GM23248 (cell line): ENCODE data around the gene ZNF76. TPM values are rescaled to one million over a fixed set of nuclear protein-coding genes. Genes with fewer than 3 reads are reported as not detected.

ENCODE experiments used
- DNase-seq: peaks from one replicate; pipeline ENCODE4 v3.0.0-alpha.2; 2015
- H2AFZ ChIP-seq: fragments of 200-600 bp; sonication (generic); 2 replicates; pipeline ENCODE4 v1.6.1; 2016; ENCODE audit warnings: antibody characterized with exemption
- H3F3A ChIP-seq: fragments of 200-600 bp; sonication (generic); 2 replicates; pipeline ENCODE4 v1.6.1; 2016; ENCODE audit warnings: mild to moderate bottlenecking, antibody characterized with exemption, mixed run types; ENCODE audit not compliant: insufficient read depth
- H3K27ac ChIP-seq: fragments of 200-600 bp; sonication (generic); 2 replicates; pipeline ENCODE4 v1.5.1; 2016; ENCODE audit warnings: mild to moderate bottlenecking
- H3K27me3 ChIP-seq: fragments of 200-600 bp; sonication (generic); replicated peaks from 2 replicates; pipeline ENCODE4 v1.6.1; 2016; ENCODE audit warnings: mild to moderate bottlenecking; ENCODE audit not compliant: insufficient read depth
- H3K36me3 ChIP-seq: fragments of 200-600 bp; sonication (generic); 2 replicates; pipeline ENCODE4 v1.6.1; 2016; ENCODE audit warnings: low read depth, mild to moderate bottlenecking
- H3K4me1 ChIP-seq: fragments of 200-600 bp; sonication (generic); 2 replicates; pipeline ENCODE4 v1.6.1; 2016; ENCODE audit warnings: mild to moderate bottlenecking; ENCODE audit not compliant: insufficient read depth
- H3K4me2 ChIP-seq: fragments of 200-600 bp; sonication (generic); one replicate; pipeline ENCODE4 v1.6.1; 2016; ENCODE audit warnings: mild to moderate bottlenecking; ENCODE audit not compliant: unreplicated experiment
- H3K4me3 ChIP-seq: fragments of 200-600 bp; sonication (generic); 2 replicates; pipeline ENCODE4 v1.5.1; 2016; ENCODE audit warnings: mild to moderate bottlenecking
- H3K79me2 ChIP-seq: fragments of 200-600 bp; sonication (generic); 2 replicates; pipeline ENCODE4 v1.6.1; 2016; ENCODE audit warnings: mild to moderate bottlenecking; ENCODE audit not compliant: insufficient read depth
- H3K9ac ChIP-seq: fragments of 200-600 bp; sonication (generic); 2 replicates; pipeline ENCODE4 v1.6.1; 2016; ENCODE audit warnings: mild to moderate bottlenecking
- H3K9me2 ChIP-seq: fragments of 200-600 bp; sonication (generic); 2 replicates; pipeline ENCODE4 v1.6.1; 2016; ENCODE audit warnings: mixed run types, mild to moderate bottlenecking, moderate library complexity; ENCODE audit not compliant: insufficient read depth
- H3K9me3 ChIP-seq: fragments of 200-600 bp; sonication (generic); one replicate; pipeline ENCODE4 v1.6.1; 2017; ENCODE audit warnings: low read depth
- H4K20me1 ChIP-seq: fragments of 200-600 bp; sonication (generic); 2 replicates; pipeline ENCODE4 v1.6.0; 2016; ENCODE audit not compliant: insufficient read depth
- EZH2 ChIP-seq: fragments of 200-600 bp; sonication (generic); IDR thresholded peaks from 2 replicates; pipeline ENCODE4 v1.6.1; 2018; ENCODE audit warnings: antibody characterized with exemption, mild to moderate bottlenecking; ENCODE audit not compliant: insufficient read depth, poor library complexity, severe bottlenecking
- EZH2phosphoT487 ChIP-seq: fragments of 200-600 bp; sonication (generic); IDR thresholded peaks from 2 replicates; pipeline ENCODE4 v1.6.1; 2018; ENCODE audit warnings: antibody characterized with exemption, moderate library complexity, mild to moderate bottlenecking, low read depth; ENCODE audit not compliant: insufficient read depth
- WGBS, 2 experiments: methylation state at CpG; one replicate each; pipeline ENCODE4 v1.1.6; 2015 to 2017; ENCODE audit warnings: low lambda C conversion rate in 2 of 2, low coverage in 1 of 2; ENCODE audit errors: missing lambda C conversion rate in 2 of 2; 5-methylcytosine and 5-hydroxymethylcytosine counted together
- in situ Hi-C: fragments of 300-500 bp; cut with MboI; formaldehyde crosslinking; loops from 2 replicates; pipeline ENCODE4 v1.15.0; 2020
- polyA plus RNA-seq: library from polyadenylated mRNA; unstranded; fragments of >200 nt; fragmentation: Nextera tagmentation; extraction: Ambion mirVana; gene quantifications from 2 replicates; pipeline ENCODE4 v1.2.1, GENCODE V29; 2016
- total RNA-seq: library from RNA; depleted of rRNA; stranded (reverse); fragments of >200 nt; shearing (Covaris generic); gene quantifications from 2 replicates; pipeline ENCODE4 v1.2.3, GENCODE V29; 2014

The ZNF76 gene
- total and polyA plus RNA-seq, 2 experiments from 2014 or later, result 14.3 to 15.9 TPM

GRCh38 chr6:35309611-35310264, 50.2 kb downstream of the ZNF76 start:
- Histone ChIP-seq H3K4me1 (no peaks in the 10 kb centered on the region), H3K4me2 (no peak overlapping the region), H3K79me2 (no peaks in the 10 kb centered on the region), H3F3A (no peaks in the 10 kb centered on the region), H3K27ac (no peak overlapping the region), H4K20me1 (no peaks in the 10 kb centered on the region), H3K9me2 (no peaks in the 10 kb centered on the region), H3K27me3 (no peaks in the 10 kb centered on the region), H3K4me3 (no peak overlapping the region), H3K9ac (no peak overlapping the region), H3K36me3 (no peaks in the 10 kb centered on the region), H3K9me3 (no peaks in the 10 kb centered on the region), H2AFZ (no peak overlapping the region)
- no peak for DNase-seq
- 84 to 87% methylated on average over 8 to 9 of the region's 9 CpGs for WGBS, 2 experiments
- no peak for TF ChIP-seq EZH2
- TF ChIP-seq EZH2phosphoT487, result no peak
- in situ Hi-C loops, result loop anchor here (25.0 kb wide), 1 partner anchor 428 kb away; the partner anchor contains the start of gene ARMC12

- in situ Hi-C loops, result loop anchor here (25.0 kb wide), 1 partner anchor 427 kb away; the partner anchor contains the start of gene ARMC12
- Histone ChIP-seq H3K27me3 (no peaks in the 10 kb centered on the region), H3K79me2 (no peaks in the 10 kb centered on the region), H3F3A (no peaks in the 10 kb centered on the region), H3K9me2 (no peaks in the 10 kb centered on the region), H2AFZ (no peak overlapping the region), H3K4me2 (no peak overlapping the region), H3K9me3 (no peaks in the 10 kb centered on the region), H3K4me1 (no peaks in the 10 kb centered on the region), H3K4me3 (no peak overlapping the region), H3K9ac (no peak overlapping the region), H3K36me3 (no peaks in the 10 kb centered on the region), H3K27ac (no peak overlapping the region), H4K20me1 (no peaks in the 10 kb centered on the region)
- DNase-seq, result no peak
- 89 to 92% methylated on average over 6 of the region's 6 CpGs for WGBS, 2 experiments
- TF ChIP-seq EZH2phosphoT487 (no peak), EZH2 (no peak)
Observed at GRCh38 chr6:35310265-35310831, 50.8 kb downstream of the ZNF76 start.

GRCh38 chr6:35311390-35312075, 52.0 kb downstream of the ZNF76 start:
- 76 to 81% methylated on average over 4 to 6 of the region's 6 CpGs for WGBS, 2 experiments
- Histone ChIP-seq H3K4me3 (no peak overlapping the region), H3K36me3 (no peaks in the 10 kb centered on the region), H3K4me2 (no peak overlapping the region), H3F3A (no peaks in the 10 kb centered on the region), H3K9me2 (no peaks in the 10 kb centered on the region), H3K9ac (no peak overlapping the region), H3K9me3 (no peaks in the 10 kb centered on the region), H4K20me1 (no peaks in the 10 kb centered on the region), H2AFZ (no peak overlapping the region), H3K27me3 (no peaks in the 10 kb centered on the region; the same call in 1 of the 2 replicates), H3K27ac (no peak overlapping the region), H3K79me2 (no peaks in the 10 kb centered on the region), H3K4me1 (no peaks in the 10 kb centered on the region)
- in situ Hi-C loops, result loop anchor here (25.0 kb wide), 1 partner anchor 426 kb away; the partner anchor contains the start of gene ARMC12
- DNase-seq, result no peak
- no peak for TF ChIP-seq EZH2
- TF ChIP-seq EZH2phosphoT487, result no peak

GRCh38 chr6:35312076-35312800, 52.7 kb downstream of the ZNF76 start:
- no peaks in the 10 kb centered on the region for H3F3A ChIP-seq
- DNase-seq, result no peak
- H3K4me1 ChIP-seq, result no peaks in the 10 kb centered on the region
- H2AFZ ChIP-seq, result no peak overlapping the region
- no peaks in the 10 kb centered on the region for H3K79me2 ChIP-seq
- H3K27ac ChIP-seq, result no peak overlapping the region
- H3K9me3 ChIP-seq, result no peaks in the 10 kb centered on the region
- 79 to 82% methylated on average over 19 of the region's 19 CpGs for WGBS, 2 experiments
- H3K4me3 ChIP-seq, result no peak overlapping the region
- TF ChIP-seq EZH2, result no peak
- no peak for TF ChIP-seq EZH2phosphoT487
- no peaks in the 10 kb centered on the region for H3K36me3 ChIP-seq
- no peaks in the 10 kb centered on the region for H4K20me1 ChIP-seq
- in situ Hi-C loops, result loop anchor here (25.0 kb wide), 1 partner anchor 425 kb away; the partner anchor contains the start of gene ARMC12
- no peaks in the 10 kb centered on the region; the same call in 1 of the 2 replicates for H3K27me3 ChIP-seq
- no peak overlapping the region for H3K4me2 ChIP-seq
- H3K9ac ChIP-seq, result no peak overlapping the region
- no peaks in the 10 kb centered on the region for H3K9me2 ChIP-seq
